Liver (tissue), 3 donors: Measurements from ENCODE around the gene ZDHHC23.

Experiments
- CTCF ChIP-seq: fragments of 150-350 bp; IDR thresholded peaks from 2 replicates; pipeline ENCODE4 v1.5.1; 2017; ENCODE audit warnings: improper control_type of control experiment, low read depth, low read length; ENCODE audit not compliant: missing input control
- GABPA ChIP-seq, 2 donors: IDR thresholded peaks in 1 of 2; conservative IDR thresholded peaks in 1 of 2; 2 replicates each; pipeline ENCODE4 v1.6.1; 2016; ENCODE audit warnings: antibody characterized with exemption in 2 of 2, mild to moderate bottlenecking in 1 of 2, moderate library complexity in 1 of 2
- MAX ChIP-seq: IDR thresholded peaks from 2 replicates; pipeline ENCODE4 v1.6.1; 2016; ENCODE audit warnings: antibody characterized with exemption
- RAD21 ChIP-seq, 2 donors: IDR thresholded peaks; 2 replicates each; pipeline ENCODE4 v1.6.1; 2016; ENCODE audit warnings: antibody characterized with exemption in 2 of 2, mild to moderate bottlenecking in 2 of 2
- REST ChIP-seq: IDR thresholded peaks from 2 replicates; pipeline ENCODE4 v1.6.1; 2016; ENCODE audit warnings: antibody characterized with exemption, mild to moderate bottlenecking
- RXRA ChIP-seq, 2 donors: IDR thresholded peaks; 2 replicates each; pipeline ENCODE4 v1.6.1; 2017 to 2018; ENCODE audit warnings: antibody characterized with exemption in 2 of 2, mild to moderate bottlenecking in 1 of 2
- SP1 ChIP-seq: IDR thresholded peaks from 2 replicates; pipeline ENCODE4 v1.6.1; 2018; ENCODE audit warnings: antibody characterized with exemption, mild to moderate bottlenecking
- TAF1 ChIP-seq: conservative IDR thresholded peaks from 2 replicates; pipeline ENCODE4 v1.6.1; 2016; ENCODE audit warnings: antibody characterized with exemption, mild to moderate bottlenecking
- YY1 ChIP-seq: IDR thresholded peaks from 2 replicates; pipeline ENCODE4 v1.6.1; 2016; ENCODE audit warnings: antibody characterized with exemption, mild to moderate bottlenecking
- donor health status: healthy.
- donor health status: healthy.

GRCh38 chr3:113954091-113954685, 6.4 kb downstream of the ZDHHC23 start:
- TF ChIP-seq CTCF (no peak), REST (no peak), YY1 (no peak), RAD21 (IDR thresholded peaks at IDR 0.05) (no peak), MAX (no peak), TAF1 (no peak), SP1 (no peak), RXRA (IDR thresholded peaks at IDR 0.05) (no peak), GABPA (IDR thresholded peaks at IDR 0.05 in 1 of 2, conservative IDR thresholded peaks at IDR 0.05 in 1 of 2) (no peak)
